Duodenal mucosa (tissue), 2 donors: ENCODE measurements around the gene TTC17.
"Not testable (repeated sequence)": the region's sequence is repeated elsewhere in the genome, so short reads cannot be mapped to it uniquely, and the experiment has no call there.

Experiments
- H3K27ac ChIP-seq: one replicate; pipeline ENCODE4 v1.7.0; 2013; ENCODE audit warnings: low read depth, low read length
- H3K27me3 ChIP-seq, 2 donors: one replicate each; pipeline ENCODE4 v1.7.0; 2013; ENCODE audit warnings: low read length in 2 of 2, control low read depth in 1 of 2; ENCODE audit not compliant: insufficient read depth in 2 of 2, control insufficient read depth in 1 of 2
- H3K36me3 ChIP-seq, 2 donors: one replicate each; pipeline ENCODE4 v1.7.0; 2013; ENCODE audit warnings: low read length in 2 of 2, control low read depth in 1 of 2; ENCODE audit not compliant: insufficient read depth in 2 of 2, control insufficient read depth in 1 of 2
- H3K4me1 ChIP-seq, 2 donors: one replicate each; pipeline ENCODE4 v1.7.0; 2013; ENCODE audit warnings: low read length in 2 of 2, control low read depth in 1 of 2; ENCODE audit not compliant: insufficient read depth in 2 of 2, control insufficient read depth in 1 of 2
- H3K4me3 ChIP-seq, 2 donors: one replicate each; pipeline ENCODE4 v1.7.0; 2013; ENCODE audit warnings: low read length in 2 of 2, low read depth in 1 of 2
- H3K9ac ChIP-seq, 2 donors: one replicate each; pipeline ENCODE4 v1.7.0; 2013; ENCODE audit warnings: low read length in 2 of 2, low read depth in 1 of 2
- H3K9me3 ChIP-seq, 2 donors: one replicate each; pipeline ENCODE4 v1.7.0; 2013; ENCODE audit warnings: low read length in 2 of 2, control low read depth in 1 of 2; ENCODE audit not compliant: control insufficient read depth in 1 of 2

TTC17 gene

DNA sequence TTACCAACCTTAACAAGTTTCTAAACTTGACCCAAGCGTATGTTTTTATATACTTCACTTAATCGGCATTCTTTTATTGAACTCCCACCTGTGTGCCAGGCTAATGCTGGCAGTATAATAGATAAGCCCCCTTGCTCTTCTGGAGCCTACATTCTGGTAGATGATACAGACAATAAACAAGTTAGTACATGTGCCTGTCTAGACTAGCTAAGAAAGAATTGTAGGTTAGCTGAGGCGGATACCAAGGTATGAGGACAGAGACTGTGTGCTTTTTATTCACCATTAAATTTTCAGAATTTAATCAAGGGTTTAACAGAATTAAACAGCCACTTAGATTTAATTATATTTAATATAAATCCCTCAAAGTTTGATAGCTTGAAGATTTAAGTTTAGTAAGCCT is 45.7 kb downstream of the TTC17 start:
- Histone ChIP-seq H3K36me3 (peaks cover 38 to 73% of the 10 kb centered on the region in 2 donors), H3K9me3 (no peaks in the 10 kb centered on the region), H3K27me3 (no peaks in the 10 kb centered on the region), H3K9ac (no peak overlapping the region), H3K4me1 (peaks cover 0 to 11% of the 10 kb centered on the region in 2 donors), H3K4me3 (no peak overlapping the region), H3K27ac (no peak overlapping the region)

- peaks cover 34 to 68% of the 10 kb centered on the region in 2 donors for H3K36me3 ChIP-seq
These were observed 46.2 kb downstream of the TTC17 start for GRCh38 chr11:43404836-43405479.

GRCh38 chr11:43408277-43408676 is 49.6 kb downstream of the TTC17 start:
- Histone ChIP-seq H3K9ac (no peak overlapping the region), H3K27ac (no peak overlapping the region), H3K36me3 (peaks cover 20 to 52% of the 10 kb centered on the region in 2 donors)

More at GRCh38 chr11:43404836-43405479, 46.2 kb downstream of the TTC17 start:
- H3K4me3 ChIP-seq, result no peak overlapping the region
- peaks cover 0 to 16% of the 10 kb centered on the region in 2 donors for H3K4me1 ChIP-seq
- H3K9me3 ChIP-seq, result no peaks in the 10 kb centered on the region
- H3K27ac ChIP-seq, result no peak overlapping the region
- H3K27me3 ChIP-seq, result no peaks in the 10 kb centered on the region
- no peak overlapping the region for H3K9ac ChIP-seq

DNA sequence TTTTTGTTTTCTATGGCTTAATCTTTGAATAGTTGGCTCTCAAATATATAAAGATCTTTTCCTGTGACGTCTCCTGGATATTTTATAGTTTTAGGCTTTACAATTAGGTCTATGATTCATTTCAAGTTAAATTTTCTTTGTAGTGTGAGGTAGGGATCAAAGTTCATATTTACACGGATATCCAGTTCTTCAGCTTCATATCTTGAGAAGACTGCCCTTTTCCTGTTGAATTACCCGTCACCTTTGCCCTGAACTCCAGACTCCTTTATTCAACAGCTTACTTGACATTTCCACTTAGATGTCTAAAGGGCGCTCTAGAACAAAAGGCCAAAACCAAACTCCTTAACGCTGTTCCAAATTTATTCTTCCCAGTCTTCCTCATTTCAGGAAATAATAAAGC is 51.7 kb downstream of the TTC17 start:
- no peak overlapping the region for H3K9ac ChIP-seq
- peaks cover 23 to 46% of the 10 kb centered on the region in 2 donors for H3K36me3 ChIP-seq
- H3K27me3 ChIP-seq, result no peaks in the 10 kb centered on the region
- no peak overlapping the region for H3K4me3 ChIP-seq
- no peaks in the 10 kb centered on the region for H3K9me3 ChIP-seq
- H3K4me1 ChIP-seq, result peaks cover 8 to 18% of the 10 kb centered on the region in 2 donors
- H3K27ac ChIP-seq, result no peak overlapping the region

More at GRCh38 chr11:43408277-43408676, 49.6 kb downstream of the TTC17 start:
- Histone ChIP-seq H3K4me3 (no peak overlapping the region), H3K9me3 (no peaks in the 10 kb centered on the region), H3K27me3 (no peaks in the 10 kb centered on the region), H3K4me1 (peaks cover 8 to 22% of the 10 kb centered on the region in 2 donors)

GRCh38 chr11:43418197-43418596 is 59.5 kb downstream of the TTC17 start:
- Histone ChIP-seq H3K4me3 (no peak overlapping the region), H3K27ac (no peak overlapping the region), H3K9me3 (no peaks in the 10 kb centered on the region), H3K36me3 (peaks cover 8 to 12% of the 10 kb centered on the region in 2 donors), H3K4me1 (peaks cover 0 to 5% of the 10 kb centered on the region in 2 donors), H3K9ac (no peak overlapping the region), H3K27me3 (no peaks in the 10 kb centered on the region)

DNA sequence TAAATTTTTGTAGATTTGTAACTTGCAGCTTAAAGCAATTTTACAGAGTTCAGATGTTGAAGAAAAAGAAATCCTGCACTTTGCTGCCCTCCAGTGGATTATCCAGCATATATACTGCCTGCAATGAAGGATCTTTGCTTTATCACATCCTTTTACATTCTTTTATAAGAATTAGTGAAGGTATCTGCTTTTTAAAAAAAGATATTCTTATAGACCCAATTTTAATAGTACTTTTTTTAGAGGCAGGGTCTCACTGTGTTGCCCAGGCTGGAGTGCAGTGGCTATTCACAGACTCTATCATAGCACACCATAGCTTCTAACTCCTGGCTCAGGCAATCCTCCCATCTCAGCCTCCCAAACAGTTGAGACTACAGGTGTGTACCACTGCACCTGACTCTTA is 60.7 kb downstream of the TTC17 start:
- H3K9ac ChIP-seq, result no peak overlapping the region
- H3K36me3 ChIP-seq, result peaks cover 7 to 12% of the 10 kb centered on the region in 2 donors

DNA sequence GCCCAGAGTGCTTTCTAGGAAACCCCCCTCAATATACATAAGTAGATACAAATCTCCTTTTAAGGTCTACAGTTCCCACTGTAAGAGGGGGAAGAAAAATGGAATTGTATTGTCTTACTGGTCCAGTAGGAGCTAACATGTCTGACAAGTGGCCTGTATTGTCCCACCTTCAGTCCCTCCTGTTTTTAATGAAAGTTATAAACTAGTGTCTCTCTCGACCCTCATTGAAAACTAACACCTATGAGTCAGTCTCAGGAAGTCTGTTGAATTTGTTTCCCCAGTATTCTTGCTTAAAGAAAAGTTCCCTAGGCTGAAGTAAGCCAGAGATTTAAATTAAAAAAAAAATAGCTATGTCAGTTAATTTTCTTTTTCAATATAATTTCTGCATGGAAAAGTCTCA is 69.3 kb downstream of the TTC17 start:
- Histone ChIP-seq H3K4me3 (no peak overlapping the region), H3K4me1 (no peaks in the 10 kb centered on the region), H3K27me3 (no peaks in the 10 kb centered on the region), H3K9ac (no peak overlapping the region), H3K9me3 (no peaks in the 10 kb centered on the region), H3K27ac (no peak overlapping the region), H3K36me3 (peaks cover 5 to 7% of the 10 kb centered on the region in 2 donors)

More for the DNA sequence above, 60.7 kb downstream of the TTC17 start:
- no peak overlapping the region for H3K4me3 ChIP-seq
- no peaks in the 10 kb centered on the region for H3K27me3 ChIP-seq
- no peak overlapping the region for H3K27ac ChIP-seq
- H3K4me1 ChIP-seq, result peaks cover 0 to 5% of the 10 kb centered on the region in 2 donors
- no peaks in the 10 kb centered on the region for H3K9me3 ChIP-seq

- H3K9me3 ChIP-seq, H3K27me3 ChIP-seq, H3K9ac ChIP-seq, H3K4me1 ChIP-seq, H3K27ac ChIP-seq, H3K4me3 ChIP-seq: not testable (repeated sequence)
- peaks cover 5 to 19% of the 10 kb centered on the region in 2 donors for H3K36me3 ChIP-seq
These were observed 72.2 kb downstream of the TTC17 start for GRCh38 chr11:43430916-43431315.

DNA sequence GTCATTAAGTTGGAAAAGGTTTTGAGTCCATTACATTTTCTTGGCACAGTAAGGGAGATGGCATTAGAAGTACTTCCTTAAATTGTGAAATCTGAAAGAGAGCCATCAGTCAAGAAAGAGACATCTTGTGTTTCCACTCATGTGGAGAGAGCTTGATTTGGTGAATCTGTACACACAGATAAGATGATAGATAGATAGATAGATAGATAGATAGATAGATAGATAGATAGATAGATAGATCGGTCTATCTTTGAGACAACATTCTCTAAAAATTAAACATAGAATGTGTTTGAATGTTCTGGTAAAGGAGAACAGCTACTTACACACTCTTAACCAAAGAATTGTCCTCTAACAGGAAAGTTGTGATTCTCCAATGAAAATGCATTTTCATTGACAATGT is 76.2 kb downstream of the TTC17 start:
- Histone ChIP-seq H3K27ac (no peak overlapping the region), H3K4me1 (no peaks in the 10 kb centered on the region), H3K27me3 (no peaks in the 10 kb centered on the region), H3K9ac (no peak overlapping the region), H3K36me3 (peaks cover 13 to 44% of the 10 kb centered on the region in 2 donors), H3K4me3 (no peak overlapping the region), H3K9me3 (no peaks in the 10 kb centered on the region)

- no peak overlapping the region for H3K27ac ChIP-seq
- no peaks in the 10 kb centered on the region for H3K27me3 ChIP-seq
- peaks cover 33 to 65% of the 10 kb centered on the region in 2 donors for H3K36me3 ChIP-seq
- H3K9me3 ChIP-seq, result no peaks in the 10 kb centered on the region
- H3K4me3 ChIP-seq, result no peak overlapping the region
- H3K9ac ChIP-seq, result no peak overlapping the region
- no peaks in the 10 kb centered on the region for H3K4me1 ChIP-seq
These were observed 81.8 kb downstream of the TTC17 start for GRCh38 chr11:43440486-43440885.
